Stimulated activated naive CD8-positive, alpha-beta T cell treated with anti-CD3 and anti-CD28 coated beads, Interleukin-15, Interleukin-2, amounts not matched to agents 100 ng/mL and 50 ng/mL, for 24 hours (primary cell): ENCODE data around the gene BHLHE40.

Source experiments
- H3K27ac Mint-ChIP-seq: one replicate; pipeline ENCODE4 v1.8.0; 2021; ENCODE audit warnings: mild to moderate bottlenecking, mixed read lengths
- H3K27me3 Mint-ChIP-seq: one replicate; pipeline ENCODE4 v1.8.0; 2021; ENCODE audit warnings: mixed read lengths
- H3K36me3 Mint-ChIP-seq: one replicate; pipeline ENCODE4 v1.8.0; 2021; ENCODE audit warnings: low read depth, mixed read lengths
- H3K4me1 Mint-ChIP-seq: one replicate; pipeline ENCODE4 v1.8.0; 2021; ENCODE audit warnings: low read depth, mixed read lengths
- H3K4me3 Mint-ChIP-seq: one replicate; pipeline ENCODE4 v1.8.0; 2021; ENCODE audit warnings: mild to moderate bottlenecking, mixed read lengths
- H3K9me3 Mint-ChIP-seq: one replicate; pipeline ENCODE4 v1.8.0; 2021; ENCODE audit warnings: mixed read lengths

The BHLHE40 gene

DNA sequence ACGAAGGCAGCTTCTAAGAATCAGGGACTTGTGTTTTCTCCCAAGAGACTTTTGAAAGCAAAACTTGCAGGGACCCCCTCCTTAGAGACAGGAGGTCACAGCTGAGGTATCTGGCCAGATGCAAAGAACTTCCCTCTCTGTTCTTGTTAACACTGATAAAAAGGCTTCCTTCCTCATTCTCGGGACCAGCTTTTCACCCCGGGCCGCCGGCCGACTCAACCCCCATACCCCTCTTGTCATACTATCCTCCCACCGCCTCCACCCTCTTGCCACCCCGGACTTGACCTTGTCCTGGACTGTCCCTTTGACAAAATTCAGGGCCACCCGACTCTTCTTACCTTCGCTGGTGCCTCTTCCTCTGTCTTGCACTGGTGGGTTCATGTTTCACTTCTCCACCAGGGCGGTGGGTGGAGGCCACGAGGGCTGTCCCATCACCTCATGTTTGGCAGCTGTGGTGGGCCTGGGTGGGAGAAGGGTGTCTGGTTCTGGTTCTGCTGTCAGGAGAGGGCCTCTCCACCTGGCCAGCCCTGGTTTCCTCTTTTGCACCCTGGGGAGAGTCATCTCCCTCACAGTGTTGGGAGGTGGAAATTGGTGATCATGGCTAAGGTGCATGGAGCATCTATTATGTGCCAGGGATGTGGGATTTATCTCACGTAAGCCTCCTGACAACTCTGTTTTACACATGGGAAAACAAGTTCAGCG lies 32.5 kb downstream of the BHLHE40 start:
- Mint-ChIP-seq H3K4me3 (peak overlapping the region; percentile 28), H3K27ac (peak overlapping the region; percentile 83), H3K36me3 (peaks cover 4% of the 10 kb centered on the region), H3K9me3 (no peaks in the 10 kb centered on the region), H3K27me3 (no peaks in the 10 kb centered on the region), H3K4me1 (peaks cover 84% of the 10 kb centered on the region)

DNA sequence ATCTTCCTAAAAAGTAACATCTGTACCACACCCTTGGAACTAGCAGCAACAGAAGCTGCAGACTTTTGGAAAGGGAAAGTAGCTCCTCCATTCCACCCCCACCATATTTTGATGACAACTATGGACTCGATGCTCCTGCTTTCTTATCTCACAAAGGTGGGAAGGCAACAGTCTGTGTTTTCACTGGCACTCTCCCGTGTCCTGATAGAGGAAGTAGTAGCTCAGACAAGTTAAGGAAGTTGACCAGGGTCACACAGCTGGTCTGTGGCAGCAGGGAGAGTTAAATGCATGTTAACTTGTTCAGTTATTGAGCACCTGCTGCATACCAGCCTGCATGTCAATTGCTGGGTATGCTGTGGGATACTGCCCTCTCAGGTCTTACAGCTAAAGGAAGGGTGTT lies 33.1 kb downstream of the BHLHE40 start:
- peaks cover 84% of the 10 kb centered on the region for H3K4me1 Mint-ChIP-seq
- H3K4me3 Mint-ChIP-seq, result peak overlapping the region; percentile 18
- no peaks in the 10 kb centered on the region for H3K27me3 Mint-ChIP-seq
- peaks cover 4% of the 10 kb centered on the region for H3K36me3 Mint-ChIP-seq
- no peaks in the 10 kb centered on the region for H3K9me3 Mint-ChIP-seq
- peak overlapping the region; percentile 71 for H3K27ac Mint-ChIP-seq

DNA sequence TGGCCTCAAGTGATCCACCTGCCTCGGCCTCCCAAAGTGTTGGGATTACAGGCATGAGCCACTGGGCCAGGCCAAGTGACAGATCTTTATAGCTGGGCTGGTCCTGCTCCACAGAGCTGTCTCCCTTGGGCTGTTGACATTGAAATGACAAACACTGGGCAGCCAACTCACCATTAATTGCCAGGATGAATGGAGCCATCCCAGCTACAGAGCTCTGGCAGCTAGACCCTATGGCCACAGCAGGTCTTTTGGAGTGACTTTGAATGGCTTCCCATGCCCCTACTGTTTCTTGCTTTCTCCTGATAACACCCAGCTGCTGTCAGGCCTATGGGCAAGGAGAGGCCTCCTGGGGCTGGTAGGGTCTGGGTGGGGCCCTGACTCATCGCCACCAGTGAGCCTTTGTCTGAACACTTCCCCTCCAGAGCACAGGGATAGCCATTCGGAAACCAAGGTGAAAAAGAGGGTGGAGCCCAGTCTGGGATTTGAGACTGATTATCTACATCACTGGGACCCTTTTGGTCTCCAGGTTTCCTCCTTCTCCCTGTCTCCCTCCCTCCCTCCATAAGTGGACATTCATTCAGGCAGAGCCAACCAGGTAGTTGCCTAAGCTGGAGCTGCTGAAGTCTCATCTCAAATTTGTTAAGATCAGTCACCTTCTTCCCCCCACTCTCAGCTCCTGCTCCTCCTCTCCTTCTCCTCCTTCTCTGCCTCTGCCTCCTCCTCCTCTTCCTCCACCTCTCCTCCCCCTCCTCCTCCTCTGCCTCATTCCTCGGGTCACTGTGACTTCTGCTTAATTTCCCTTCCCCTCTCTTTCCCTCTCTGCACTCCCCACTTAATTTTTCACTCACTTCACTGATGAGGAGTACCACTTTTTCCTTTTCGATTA lies 34.0 kb downstream of the BHLHE40 start:
- Mint-ChIP-seq H3K27me3 (no peaks in the 10 kb centered on the region), H3K4me3 (no peak overlapping the region), H3K4me1 (peaks cover 82% of the 10 kb centered on the region), H3K36me3 (peaks cover 4% of the 10 kb centered on the region), H3K9me3 (no peaks in the 10 kb centered on the region), H3K27ac (peak overlapping the region; percentile 71)

DNA sequence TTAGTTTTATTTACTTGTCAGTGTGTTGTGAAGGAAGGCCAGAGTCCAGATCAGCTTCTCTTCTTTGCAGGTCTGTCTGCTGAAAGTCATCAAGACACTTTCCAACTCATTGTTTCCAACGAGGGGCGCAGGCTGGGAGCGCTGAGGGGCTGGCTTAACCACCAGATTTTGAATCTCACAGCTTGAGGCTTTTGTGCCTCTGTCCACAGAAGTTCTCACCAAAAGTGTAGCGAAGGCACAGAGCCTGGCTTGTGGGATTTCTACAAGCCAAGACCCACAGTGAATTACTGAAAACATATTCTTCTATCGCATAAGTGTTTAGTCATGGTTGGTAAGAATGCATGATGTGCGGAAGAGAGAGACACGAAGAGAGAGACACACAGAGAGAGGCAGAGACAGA lies 35.2 kb downstream of the BHLHE40 start:
- Mint-ChIP-seq H3K27ac (peak overlapping the region; percentile 88), H3K9me3 (no peaks in the 10 kb centered on the region), H3K4me1 (peaks cover 86% of the 10 kb centered on the region), H3K27me3 (no peaks in the 10 kb centered on the region), H3K36me3 (peaks cover 4% of the 10 kb centered on the region), H3K4me3 (no peak overlapping the region)

DNA sequence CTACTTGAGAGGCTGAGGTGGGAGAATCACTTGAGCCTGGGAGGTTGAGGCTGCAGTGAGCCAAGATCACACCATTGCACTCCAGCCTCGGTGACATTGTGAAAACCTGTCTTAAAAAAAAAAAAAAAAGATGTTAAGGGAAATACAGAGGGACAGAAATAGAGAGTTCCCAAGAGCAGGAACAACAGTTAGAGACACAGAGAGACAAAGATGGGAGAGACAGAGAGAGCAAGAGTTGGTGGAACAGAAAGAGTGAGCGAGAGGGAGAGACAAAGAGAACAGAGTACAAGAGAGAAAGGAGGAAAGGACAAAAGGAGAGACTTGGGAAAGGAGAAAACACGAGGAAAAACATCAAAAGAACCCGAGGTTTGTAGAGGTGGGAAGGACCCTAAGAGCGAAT lies 35.8 kb downstream of the BHLHE40 start:
- Mint-ChIP-seq H3K36me3 (peaks cover 4% of the 10 kb centered on the region), H3K27me3 (no peaks in the 10 kb centered on the region), H3K9me3 (no peaks in the 10 kb centered on the region), H3K4me3 (no peak overlapping the region), H3K27ac (peak overlapping the region; percentile 88), H3K4me1 (peaks cover 92% of the 10 kb centered on the region)

DNA sequence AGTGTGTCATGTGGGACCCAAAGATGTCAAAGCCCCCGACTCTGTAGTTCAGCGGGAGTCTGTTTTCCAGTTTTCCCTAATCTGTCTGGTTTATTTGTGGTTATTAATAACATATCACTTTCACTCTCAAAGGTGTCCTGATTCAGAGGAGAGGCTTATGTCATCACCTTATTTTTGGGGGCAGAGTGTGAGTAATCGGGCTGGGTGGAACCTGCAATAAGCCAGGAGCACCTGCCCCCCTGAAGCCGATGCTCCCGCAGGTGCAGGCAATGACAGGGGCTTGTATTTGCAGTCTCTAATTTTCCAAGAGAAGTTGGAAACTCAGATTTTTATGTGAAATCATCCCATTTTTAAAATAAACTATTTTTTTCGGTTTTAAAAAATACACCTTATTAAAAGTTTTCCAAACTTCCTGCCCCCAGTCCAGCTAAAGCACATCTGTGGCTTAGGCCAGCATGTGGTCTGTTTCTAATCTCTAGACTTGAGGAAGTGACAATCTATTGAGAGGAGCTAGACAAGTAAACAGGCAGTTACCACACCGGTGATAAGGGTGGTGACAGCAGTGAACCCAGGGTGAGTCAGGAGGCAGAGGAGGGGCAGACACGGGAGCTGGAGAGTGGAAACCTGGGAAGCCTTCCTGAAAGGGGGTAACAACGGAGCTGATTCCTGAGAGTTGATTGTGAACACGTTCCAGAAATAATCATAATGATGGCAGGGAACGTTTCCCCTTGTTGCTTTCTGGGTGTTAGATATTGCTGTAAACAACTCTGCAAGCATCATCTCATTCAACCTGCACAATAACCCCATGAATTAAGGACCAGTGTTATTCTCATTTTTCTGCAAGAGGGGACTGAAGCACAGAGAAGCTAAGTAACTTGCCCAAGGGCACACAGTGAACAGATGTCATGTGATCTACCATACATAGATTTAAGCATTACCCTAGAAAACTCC lies 37.2 kb downstream of the BHLHE40 start:
- no peaks in the 10 kb centered on the region for H3K9me3 Mint-ChIP-seq

DNA sequence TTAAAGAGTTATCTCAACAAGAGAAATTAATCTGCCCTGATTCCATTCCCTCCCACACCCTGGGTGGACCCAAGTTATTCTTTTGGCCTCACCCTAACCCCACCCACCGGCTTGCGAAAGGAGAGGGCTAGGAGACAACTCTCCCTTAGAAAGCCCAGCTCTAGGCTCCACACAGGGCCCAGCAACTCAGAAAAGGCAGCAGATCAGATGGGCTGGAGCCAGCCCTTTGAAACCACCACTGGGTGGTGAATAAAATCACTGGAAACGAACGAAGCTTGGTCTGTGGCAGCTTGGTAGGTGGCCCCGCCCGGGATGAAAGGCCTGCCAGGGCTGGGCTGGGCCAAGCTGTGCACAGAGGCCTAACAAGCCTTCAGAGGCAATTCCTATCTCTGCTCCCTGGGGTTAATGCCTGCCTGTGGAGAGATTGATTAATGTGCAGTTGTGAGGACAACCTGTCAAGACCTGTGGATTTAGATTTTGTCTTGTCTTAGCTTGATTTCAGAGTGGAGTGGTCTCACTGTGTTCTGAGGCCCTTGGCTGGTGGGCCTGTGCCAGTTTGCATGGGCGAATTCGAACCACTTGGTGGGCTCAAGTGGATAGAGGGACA lies 38.8 kb downstream of the BHLHE40 start:
- Mint-ChIP-seq H3K4me3 (no peak overlapping the region), H3K4me1 (peaks cover 97% of the 10 kb centered on the region), H3K27ac (peak overlapping the region; percentile 72), H3K27me3 (no peaks in the 10 kb centered on the region), H3K36me3 (peaks cover 4% of the 10 kb centered on the region), H3K9me3 (no peaks in the 10 kb centered on the region)

More for the DNA sequence above, 37.2 kb downstream of the BHLHE40 start:
- no peak overlapping the region for H3K4me3 Mint-ChIP-seq
- peaks cover 97% of the 10 kb centered on the region for H3K4me1 Mint-ChIP-seq
- H3K27ac Mint-ChIP-seq, result peak overlapping the region; percentile 52
- H3K27me3 Mint-ChIP-seq, result no peaks in the 10 kb centered on the region
- H3K36me3 Mint-ChIP-seq, result peaks cover 4% of the 10 kb centered on the region

DNA sequence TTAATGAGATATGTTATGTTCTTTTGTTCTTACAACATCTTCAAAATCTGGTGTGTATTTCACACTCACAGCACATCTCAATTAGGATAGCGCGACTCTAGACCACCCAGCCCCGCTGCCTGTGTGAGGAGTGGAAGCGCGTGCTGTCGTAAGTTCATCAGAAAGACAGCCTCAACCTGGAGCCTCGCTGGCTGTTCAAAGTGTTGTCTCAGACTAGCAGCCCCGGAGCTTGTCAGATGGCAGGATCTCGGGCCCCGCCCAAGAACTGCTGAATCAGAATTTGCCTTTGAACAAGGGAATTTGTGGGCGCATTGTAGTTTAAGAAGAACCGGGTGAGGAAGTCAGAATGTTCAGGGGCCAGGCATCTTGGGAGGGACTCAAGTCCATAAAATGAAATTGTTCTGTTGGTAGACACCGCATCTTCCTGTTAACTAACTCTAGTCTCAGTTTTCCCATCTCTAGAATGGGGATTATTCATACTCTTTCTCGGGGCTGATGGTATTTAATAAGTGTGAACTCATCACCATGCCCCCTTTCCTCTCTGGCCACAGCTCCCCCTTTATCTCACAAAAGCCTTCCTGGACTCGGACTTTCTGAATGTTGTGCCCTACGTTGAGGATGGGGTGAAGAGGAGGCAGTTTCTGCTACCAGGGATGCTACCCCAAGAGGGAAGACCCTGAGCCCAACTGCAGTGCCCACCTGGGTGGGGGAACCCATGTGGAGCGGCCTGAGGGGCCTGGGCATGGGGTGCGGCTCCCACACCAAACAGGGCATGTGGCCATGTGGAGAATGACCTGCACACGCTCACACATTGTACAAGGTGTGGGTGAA lies 40.4 kb downstream of the BHLHE40 start:
- H3K27me3 Mint-ChIP-seq, result no peaks in the 10 kb centered on the region
- H3K9me3 Mint-ChIP-seq, result no peaks in the 10 kb centered on the region
- H3K36me3 Mint-ChIP-seq, result peaks cover 1% of the 10 kb centered on the region
- peak overlapping the region; percentile 8 for H3K4me3 Mint-ChIP-seq
- peaks cover 96% of the 10 kb centered on the region for H3K4me1 Mint-ChIP-seq
- H3K27ac Mint-ChIP-seq, result peak overlapping the region; percentile 96

DNA sequence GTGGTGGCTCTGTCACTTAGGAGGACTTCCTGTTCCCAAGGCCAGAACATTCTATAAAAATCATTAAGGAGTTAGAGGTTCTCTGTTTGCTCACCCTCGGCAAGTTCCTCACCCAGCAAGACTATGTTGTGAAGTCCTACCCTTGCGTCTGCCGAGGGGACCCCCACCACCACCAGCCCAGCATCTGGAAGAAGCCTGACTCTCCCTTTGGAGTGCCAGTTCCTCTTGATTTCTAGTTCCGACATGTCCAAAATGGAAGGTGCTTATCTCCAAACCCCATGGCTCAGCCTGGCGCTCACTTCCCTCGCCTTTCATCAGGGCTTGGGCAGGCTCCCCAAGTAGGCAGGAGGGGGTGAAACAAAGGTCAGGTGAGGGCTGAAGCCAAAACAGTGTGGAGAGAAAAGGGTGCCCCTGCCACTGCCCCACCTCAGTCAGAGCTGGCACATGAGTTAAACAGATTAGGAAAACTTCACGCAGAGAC lies 41.0 kb downstream of the BHLHE40 start:
- no peaks in the 10 kb centered on the region for H3K36me3 Mint-ChIP-seq
- peak overlapping the region; percentile 96 for H3K27ac Mint-ChIP-seq
- peak overlapping the region; percentile 5 for H3K4me3 Mint-ChIP-seq
- H3K9me3 Mint-ChIP-seq, result no peaks in the 10 kb centered on the region
- H3K4me1 Mint-ChIP-seq, result peaks cover 96% of the 10 kb centered on the region
- no peaks in the 10 kb centered on the region for H3K27me3 Mint-ChIP-seq

DNA sequence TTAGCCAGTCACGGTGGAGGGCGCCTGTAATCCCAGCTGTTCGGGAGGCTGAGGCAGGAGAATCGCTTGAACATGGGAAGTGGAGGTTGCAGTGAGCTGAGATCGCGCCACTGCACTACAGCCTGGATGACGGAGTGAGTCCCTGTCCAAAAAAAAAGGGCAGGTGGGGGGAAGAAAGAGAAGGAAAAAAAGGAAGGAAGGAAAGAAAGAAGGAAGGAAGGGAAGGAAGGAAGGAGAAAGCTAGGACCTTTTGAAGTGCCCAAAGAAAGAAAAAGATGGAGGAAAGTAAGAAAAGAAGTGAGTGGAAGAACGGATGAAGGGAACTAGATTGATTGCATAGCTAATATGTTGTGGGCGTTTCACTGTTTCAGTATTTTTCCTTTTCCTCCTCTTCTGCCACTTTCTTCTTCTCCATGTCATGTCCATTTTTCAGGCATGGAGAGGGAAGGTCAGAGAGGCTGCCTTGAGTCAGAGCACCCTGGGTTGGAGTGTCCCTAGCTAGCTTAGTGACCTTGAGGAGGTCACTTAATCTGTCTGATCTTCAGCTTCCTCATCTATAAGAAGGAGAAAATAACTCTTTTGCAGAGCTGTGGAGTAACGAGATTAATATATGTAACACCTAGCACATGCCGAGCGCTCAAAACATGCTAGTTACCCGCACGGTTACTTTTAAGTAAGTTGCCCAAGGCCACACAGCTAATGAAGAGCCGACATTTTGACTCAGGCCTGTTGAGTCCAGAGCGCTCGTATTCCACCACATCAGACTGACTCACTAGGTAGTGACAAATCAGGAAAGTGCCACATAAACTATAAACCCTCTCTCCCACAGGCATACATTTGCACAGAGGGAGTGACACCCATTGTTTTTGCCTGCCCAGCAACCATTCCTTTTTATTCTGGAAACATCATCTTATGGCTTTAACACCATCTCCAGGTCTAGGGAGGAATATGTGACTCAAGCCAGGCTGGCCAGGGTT lies 42.2 kb downstream of the BHLHE40 start:
- no peaks in the 10 kb centered on the region for H3K36me3 Mint-ChIP-seq
- H3K4me3 Mint-ChIP-seq, result peak overlapping the region; percentile 57
- H3K9me3 Mint-ChIP-seq, result no peaks in the 10 kb centered on the region
- H3K4me1 Mint-ChIP-seq, result peaks cover 94% of the 10 kb centered on the region
- no peaks in the 10 kb centered on the region for H3K27me3 Mint-ChIP-seq
- H3K27ac Mint-ChIP-seq, result peak overlapping the region; percentile 96

DNA sequence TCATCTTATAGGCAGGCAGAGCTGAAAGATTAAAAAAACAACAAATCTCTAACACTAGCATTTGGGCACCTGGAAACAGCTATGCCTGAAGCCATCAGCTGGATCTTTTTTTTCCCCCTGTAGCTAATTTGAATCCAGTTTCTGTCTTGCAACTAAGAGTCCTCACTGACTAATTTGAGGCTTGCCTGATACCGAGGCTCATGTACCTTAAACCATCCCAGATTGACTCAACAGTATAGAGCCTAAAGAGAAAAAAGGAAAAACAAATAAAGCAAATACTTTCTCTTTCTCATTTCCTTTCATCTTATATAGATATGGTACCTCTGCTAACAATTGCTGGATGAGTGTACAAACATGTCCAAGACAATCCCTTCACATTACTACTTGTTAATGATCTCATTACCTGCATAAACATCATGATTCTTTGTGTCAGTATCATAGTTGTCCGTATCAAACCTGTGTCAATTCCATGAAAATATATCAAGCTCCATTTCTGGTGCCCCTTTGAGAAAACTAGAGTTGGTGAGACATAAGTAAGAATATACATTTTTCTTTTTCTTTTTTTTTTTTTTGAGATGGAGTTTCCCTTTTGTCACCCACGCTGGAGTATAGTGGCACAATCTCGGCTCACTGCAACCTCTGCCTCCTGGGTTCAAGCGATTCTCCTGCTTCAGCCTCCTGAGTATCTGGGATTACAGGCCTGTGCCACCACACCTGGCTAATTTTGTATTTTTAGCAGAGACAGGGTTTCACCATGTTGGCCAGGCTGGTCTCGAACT lies 43.1 kb downstream of the BHLHE40 start:
- peaks cover 91% of the 10 kb centered on the region for H3K4me1 Mint-ChIP-seq
- no peaks in the 10 kb centered on the region for H3K27me3 Mint-ChIP-seq
- peak overlapping the region; percentile 96 for H3K27ac Mint-ChIP-seq
- H3K9me3 Mint-ChIP-seq, result no peaks in the 10 kb centered on the region
- no peaks in the 10 kb centered on the region for H3K36me3 Mint-ChIP-seq
- H3K4me3 Mint-ChIP-seq, result peak overlapping the region; percentile 57
